22Rv1 (cell line): Measurements from ENCODE around the gene CEL.

Experiments
- H3K27ac ChIP-seq: fragments of 450-650 bp; 2 replicates; pipeline ENCODE4 v1.5.1; 2017
- CTCF ChIP-seq: fragments of 450-650 bp; IDR thresholded peaks from 2 replicates; pipeline ENCODE4 v1.5.1; 2017; ENCODE audit warnings: mild to moderate bottlenecking
- ZFX ChIP-seq: fragments of 450-650 bp; IDR thresholded peaks from 2 replicates; pipeline ENCODE4 v1.6.1; 2017; ENCODE audit warnings: antibody characterized with exemption, borderline replicate concordance

The CEL gene

DNA sequence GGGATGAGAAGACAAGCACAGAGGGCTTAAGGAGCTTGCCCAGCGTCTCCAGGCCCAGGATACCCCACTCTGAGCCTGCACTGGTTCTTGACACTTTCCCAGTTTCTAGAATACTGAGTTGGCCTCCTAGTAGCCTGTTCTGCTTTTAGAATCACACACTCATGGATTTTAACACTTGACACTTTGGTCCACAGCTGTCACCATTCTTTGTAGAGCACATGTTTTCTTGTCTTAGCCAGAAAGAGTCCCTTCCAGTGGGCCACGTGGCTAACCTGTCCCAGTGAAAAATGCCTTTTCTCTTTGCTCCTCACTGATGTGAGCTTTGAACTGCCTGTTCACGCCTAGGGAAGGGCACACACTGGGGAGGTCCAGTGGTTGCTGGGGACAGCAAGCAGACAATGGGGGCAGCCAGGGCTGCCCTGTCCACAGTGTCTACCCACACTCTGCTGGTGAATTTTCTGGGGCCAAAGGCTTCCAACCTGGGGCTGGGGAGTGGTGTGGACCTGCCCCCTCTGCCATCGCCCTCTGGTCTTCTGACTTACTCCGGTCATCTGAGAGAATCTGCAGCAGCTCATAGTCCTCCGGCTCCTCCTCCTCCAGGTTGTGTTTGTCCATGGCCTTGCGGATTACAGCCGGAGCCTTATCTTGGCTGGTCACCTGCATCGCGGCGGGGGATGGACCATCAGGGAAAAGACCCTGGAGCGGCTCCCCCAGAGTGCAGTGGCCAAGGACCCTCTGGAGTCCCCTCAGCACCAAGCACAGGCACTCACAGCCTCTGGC is 38.1 kb downstream of the CEL start:
- TF ChIP-seq CTCF: no peak
- no peak for TF ChIP-seq ZFX
- no peak overlapping the region for H3K27ac ChIP-seq

DNA sequence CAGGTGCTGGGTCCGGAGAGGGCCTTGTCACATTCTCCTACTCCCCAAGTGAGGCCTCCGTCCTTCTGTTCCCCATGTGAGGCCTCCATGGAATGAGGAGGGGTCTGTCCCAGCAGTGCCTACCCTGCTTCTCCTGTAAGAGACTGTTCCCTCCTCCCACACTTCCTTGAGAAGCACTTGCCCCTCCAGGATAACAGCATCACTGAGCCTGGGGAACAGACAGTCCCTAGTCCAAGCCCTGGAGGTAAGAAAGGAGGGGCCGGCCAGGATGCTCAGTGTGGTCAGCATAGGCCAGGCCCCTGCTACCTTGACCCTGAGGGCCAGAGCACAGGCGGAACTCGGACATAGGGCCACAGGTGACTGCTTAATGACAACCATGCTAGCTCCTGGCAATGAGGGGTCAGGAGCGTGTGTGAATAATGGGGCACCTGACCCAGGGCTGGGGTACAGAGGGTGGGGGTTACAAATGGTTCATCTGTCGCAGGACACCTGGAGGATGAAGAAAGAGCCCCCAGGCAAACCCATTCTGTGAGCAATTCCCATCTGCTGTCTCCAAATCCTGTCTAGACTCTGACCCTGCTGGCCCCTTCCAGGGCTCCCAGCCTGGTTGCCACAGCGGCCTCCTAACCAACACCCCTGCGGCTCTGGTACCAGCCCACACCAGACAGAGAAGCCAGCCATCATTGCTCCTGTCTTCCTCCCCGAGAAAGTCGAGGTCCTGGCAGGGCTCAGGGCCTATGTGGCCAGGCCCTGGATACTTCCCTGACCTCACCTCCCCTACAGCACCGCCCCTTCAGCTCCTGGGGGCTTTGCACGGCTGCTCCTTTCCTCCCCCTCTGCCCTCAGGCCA is 39.0 kb downstream of the CEL start:
- TF ChIP-seq CTCF: no peak
- TF ChIP-seq ZFX: no peak
- H3K27ac ChIP-seq: no peak overlapping the region

DNA sequence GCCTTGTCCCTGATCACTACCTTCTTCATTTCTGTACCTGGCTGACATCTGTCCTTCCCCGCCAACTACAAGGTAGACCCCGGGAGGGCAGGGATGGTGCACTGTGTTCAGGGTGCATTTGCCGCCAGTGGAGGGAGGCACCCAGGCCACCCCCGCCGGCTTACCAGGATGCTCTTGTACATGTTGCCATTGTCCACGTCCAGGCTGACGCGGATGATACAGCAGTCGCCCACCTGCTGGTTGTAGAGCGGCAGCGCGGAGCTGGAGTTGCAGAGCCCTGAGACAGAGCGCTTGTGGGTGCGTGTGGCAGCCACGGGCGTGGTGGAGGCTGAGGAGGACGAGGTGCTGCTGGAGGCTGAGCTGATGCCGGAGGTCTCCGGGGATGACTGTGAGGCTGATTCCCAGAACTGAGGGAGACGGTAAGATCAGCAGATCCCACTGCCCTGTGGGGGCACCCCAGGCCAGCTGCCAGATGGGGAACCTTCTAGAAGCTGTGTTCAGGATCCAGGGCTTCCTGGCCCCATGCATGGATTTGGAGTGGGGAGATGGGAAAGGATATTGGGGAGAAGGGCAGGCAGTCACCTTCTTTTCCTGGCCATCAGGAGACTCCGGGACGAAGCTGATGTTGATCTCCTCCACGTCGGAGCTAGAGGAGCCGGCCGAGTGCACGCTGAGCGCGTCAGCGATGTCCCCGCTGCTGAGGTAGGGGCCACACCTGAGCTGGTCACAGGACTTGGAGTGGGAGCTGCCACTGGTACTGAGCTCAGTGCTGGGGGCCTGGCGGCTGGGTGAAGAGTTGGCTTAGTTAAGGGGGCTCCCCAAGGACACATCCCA is 39.8 kb downstream of the CEL start:
- H3K27ac ChIP-seq: no peak overlapping the region
- no peak for TF ChIP-seq CTCF
- no peak for TF ChIP-seq ZFX

DNA sequence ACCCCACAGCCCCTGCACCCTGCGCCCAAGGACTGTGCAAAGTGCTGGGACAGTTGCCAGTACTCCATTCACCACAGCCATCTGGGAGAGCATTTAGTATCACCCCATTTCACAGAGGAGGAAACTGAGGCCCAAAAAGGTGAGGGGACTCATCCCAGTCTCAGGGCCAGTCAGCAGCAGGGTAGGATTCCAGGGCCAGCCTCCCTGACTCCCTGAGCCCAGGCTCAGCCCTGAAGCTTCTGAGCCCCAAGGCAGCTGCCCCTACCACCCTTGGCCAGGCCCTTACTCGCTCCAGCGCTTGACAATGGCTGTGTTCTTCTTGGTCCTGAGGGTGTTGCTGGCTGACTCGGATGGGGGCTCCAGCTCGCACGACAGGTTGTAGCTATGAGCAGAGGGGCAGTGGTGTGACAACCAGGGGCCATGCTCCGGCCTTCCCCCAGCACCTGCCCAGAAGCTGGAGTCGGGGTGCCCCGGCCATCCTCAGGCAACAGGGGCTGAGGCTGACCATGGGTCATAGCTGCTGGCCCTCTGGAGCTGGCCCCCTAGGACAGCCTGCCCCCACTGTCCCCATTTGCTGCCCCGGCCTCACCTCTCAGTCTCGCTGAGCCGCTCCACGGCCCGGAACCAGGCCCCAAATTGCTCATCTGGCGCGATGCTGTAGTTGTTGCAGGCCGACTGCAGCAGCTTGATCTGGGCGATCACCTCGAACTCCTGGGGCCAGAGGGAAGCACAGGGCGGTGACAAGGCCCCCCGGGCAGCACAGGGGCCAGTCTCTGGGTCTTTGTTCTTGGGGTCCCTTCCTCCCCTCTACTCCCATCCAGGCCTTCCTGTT is 40.6 kb downstream of the CEL start:
- H3K27ac ChIP-seq: no peak overlapping the region
- no peak for TF ChIP-seq CTCF
- no peak for TF ChIP-seq ZFX

- no peak overlapping the region for H3K27ac ChIP-seq
- peak; percentile 93 for TF ChIP-seq CTCF
- TF ChIP-seq ZFX: no peak
These were observed 41.6 kb downstream of the CEL start for GRCh38 chr9:133103183-133103986.

- H3K27ac ChIP-seq: no peak overlapping the region
- TF ChIP-seq ZFX: no peak
- TF ChIP-seq CTCF: no peak
These were observed 42.3 kb downstream of the CEL start for GRCh38 chr9:133103987-133104505.
